Activated naive CD8-positive, alpha-beta T cell treated with anti-CD3 and anti-CD28 coated beads, Interleukin-2, amount 10 ng/mL, durations not matched to agents 7 days and 5 days (primary cell): ENCODE measurements around the gene TNFAIP2. TPM values are rescaled to one million over a fixed set of nuclear protein-coding genes. Genes with fewer than 3 reads are reported as not detected.

ENCODE experiments used
- ATAC-seq: fragments of 150-1000 bp; cut with Tn5 transposase; one replicate; pipeline ENCODE4 v1.10.0; 2021; ENCODE audit warnings: low read depth, moderate library complexity
- POLR2A ChIA-PET: fragments of 350-600 bp; sonication (Branson Sonifier 250); formaldehyde crosslinking; loops from one replicate; lab custom pipeline; 2021; ENCODE audit warnings: antibody characterized with exemption; lab: Charles Lee
- DNase-seq: peaks from one replicate; pipeline ENCODE4 v3.0.0; 2021
- H3K27ac Mint-ChIP-seq: one replicate; pipeline ENCODE4 v1.8.0; 2022; ENCODE audit warnings: mild to moderate bottlenecking, mixed read lengths
- H3K27me3 Mint-ChIP-seq: one replicate; pipeline ENCODE4 v1.8.0; 2022; ENCODE audit warnings: mild to moderate bottlenecking, moderate library complexity, mixed read lengths
- H3K36me3 Mint-ChIP-seq: one replicate; pipeline ENCODE4 v1.8.0; 2021; ENCODE audit warnings: mild to moderate bottlenecking, mixed read lengths
- H3K4me1 Mint-ChIP-seq: one replicate; pipeline ENCODE4 v1.8.0; 2021; ENCODE audit warnings: mixed read lengths
- H3K4me3 Mint-ChIP-seq: one replicate; pipeline ENCODE4 v1.8.0; 2022; ENCODE audit warnings: mild to moderate bottlenecking, moderate library complexity, mixed read lengths
- H3K9me3 Mint-ChIP-seq: one replicate; pipeline ENCODE4 v1.8.0; 2021; ENCODE audit warnings: mixed read lengths
- total RNA-seq, 2 experiments: library from RNA; stranded (reverse); gene quantifications; one replicate each; pipeline ENCODE4 v1.2.3, GENCODE V29; 2021

The TNFAIP2 gene
- total RNA-seq, 2 experiments from 2014 or later = 3.0 TPM

DNA sequence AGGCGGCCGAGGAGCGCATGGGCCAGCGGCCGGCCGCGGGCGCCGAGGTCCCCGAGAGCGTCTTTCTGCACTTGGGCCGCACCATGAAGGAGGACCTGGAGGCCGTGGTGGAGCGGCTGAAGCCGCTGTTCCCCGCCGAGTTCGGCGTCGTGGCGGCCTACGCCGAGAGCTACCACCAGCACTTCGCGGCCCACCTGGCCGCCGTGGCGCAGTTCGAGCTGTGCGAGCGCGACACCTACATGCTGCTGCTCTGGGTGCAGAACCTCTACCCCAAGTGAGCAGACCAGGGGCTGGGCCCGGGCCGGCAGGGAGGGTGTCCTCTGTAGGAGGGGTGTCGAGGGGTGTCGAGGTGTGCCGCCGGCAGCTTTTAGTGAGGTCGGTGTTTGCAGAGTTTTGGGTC, 4.1 kb downstream of the TNFAIP2 start:
- DNase-seq (no peak), ATAC-seq (no peak)
- Mint-ChIP-seq H3K36me3 (no peaks in the 10 kb centered on the region), H3K4me1 (no peaks in the 10 kb centered on the region), H3K27me3 (peaks cover 10% of the 10 kb centered on the region), H3K27ac (no peak overlapping the region), H3K9me3 (no peaks in the 10 kb centered on the region), H3K4me3 (no peak overlapping the region)
- POLR2A ChIA-PET = no interaction called here

DNA sequence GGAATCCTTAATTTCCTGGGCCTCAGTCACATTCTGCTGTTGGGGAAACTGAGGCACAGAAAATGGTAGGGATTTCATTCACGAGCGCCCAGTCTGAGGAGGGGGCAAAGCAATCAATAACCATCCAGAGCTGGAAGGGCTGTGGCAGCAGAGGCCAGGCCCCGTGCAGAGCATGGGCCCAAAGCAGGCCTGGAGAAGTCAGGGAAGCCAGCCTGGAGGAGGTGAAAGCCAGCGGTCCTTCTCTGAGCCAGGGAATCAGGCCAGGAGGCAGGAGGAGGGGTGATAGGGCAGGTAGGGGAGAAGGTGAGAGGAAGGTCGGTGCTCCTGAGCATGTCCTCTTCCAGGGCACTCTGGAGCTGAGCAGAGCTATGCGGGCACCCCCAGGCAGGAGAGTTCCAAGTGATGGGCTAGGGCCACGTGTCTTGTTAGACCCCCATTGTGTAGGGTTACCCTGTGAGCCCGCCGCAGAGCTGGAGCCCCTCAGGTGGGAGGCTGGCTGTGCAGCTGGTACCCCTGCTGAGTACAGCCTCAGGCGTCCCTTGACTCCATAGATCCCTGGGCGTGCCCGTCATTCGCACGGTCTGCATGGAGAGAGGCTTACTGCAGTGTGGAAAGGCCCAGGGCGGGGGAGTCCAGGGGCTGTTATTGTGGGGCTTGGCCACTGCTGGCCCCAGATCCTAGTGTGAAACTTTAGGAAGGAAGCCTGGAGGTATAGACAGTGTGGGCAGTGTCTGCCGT, 4.8 kb downstream of the TNFAIP2 start:
- Mint-ChIP-seq H3K27ac (no peak overlapping the region), H3K4me3 (no peak overlapping the region), H3K36me3 (no peaks in the 10 kb centered on the region), H3K27me3 (peaks cover 10% of the 10 kb centered on the region), H3K9me3 (no peaks in the 10 kb centered on the region), H3K4me1 (no peaks in the 10 kb centered on the region)
- DNase-seq = no peak
- POLR2A ChIA-PET = no interaction called here
- ATAC-seq = no peak

DNA sequence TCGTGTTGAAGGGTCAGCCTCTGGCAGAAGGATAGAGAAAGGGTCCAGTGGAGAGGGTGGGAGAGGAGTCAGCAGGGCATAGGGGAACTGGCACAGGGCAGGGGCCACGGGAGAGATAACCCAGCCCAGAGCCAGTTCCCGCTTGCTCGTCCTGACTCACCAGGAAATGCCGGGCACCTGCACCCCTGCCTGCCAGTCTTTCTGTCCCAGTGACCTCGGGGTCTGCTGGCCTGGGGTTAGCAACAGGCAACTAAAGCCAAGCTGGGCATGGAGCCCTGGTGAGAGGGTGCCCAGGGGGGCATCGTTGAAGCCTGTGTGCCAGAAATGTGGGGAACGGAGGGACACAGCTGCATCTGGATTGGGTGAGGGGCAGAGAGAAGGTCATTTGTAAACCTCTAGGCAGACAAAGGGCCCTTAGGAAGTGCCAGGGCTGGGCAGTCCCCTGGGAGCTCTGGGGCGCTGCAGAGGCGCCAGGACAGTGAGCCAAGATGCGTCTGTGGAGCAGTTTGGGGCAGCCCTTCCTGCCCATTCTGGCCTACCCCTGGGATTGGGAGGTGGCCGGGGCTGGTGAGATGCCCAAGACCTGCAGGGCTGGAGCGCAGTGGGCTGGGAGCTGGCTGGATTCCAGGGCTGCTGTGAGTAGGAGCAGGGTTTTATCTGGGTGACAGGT, 5.5 kb downstream of the TNFAIP2 start:
- Mint-ChIP-seq H3K27me3 (peaks cover 9% of the 10 kb centered on the region), H3K4me3 (no peak overlapping the region)

DNA sequence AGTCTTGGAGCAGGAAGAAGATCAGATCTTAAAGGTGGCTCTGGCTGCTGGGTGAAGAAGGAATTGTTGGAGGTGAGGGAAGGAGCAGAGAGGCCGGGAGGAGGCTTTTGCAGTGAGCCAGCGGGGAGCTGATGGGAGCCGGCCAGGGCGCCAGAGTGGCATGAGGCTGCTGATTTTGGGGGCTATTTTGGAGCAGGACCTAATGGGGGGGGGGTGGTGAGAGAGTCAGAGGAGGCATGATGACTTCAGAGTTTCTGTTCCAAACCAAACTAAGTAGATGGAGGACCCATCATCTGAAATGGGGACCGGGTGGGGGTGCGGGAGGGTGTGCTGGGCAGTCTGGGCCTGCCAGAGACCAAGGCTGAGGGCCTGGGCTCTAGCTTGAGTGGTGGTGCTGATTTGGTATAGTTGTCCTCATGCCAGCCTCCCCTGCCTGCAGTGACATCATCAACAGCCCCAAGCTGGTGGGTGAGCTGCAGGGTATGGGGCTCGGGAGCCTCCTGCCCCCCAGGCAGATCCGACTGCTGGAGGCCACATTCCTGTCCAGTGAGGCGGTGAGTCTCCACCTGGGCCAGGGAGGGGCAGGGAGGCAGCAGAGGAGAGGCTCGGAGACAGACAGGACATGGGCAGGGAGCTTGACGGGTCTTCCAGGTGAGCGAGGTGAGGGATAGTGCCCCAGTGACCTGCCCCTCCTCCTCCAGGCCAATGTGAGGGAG, 6.2 kb downstream of the TNFAIP2 start:
- Mint-ChIP-seq H3K4me1 (no peaks in the 10 kb centered on the region), H3K27ac (no peak overlapping the region), H3K27me3 (peaks cover 2% of the 10 kb centered on the region), H3K9me3 (no peaks in the 10 kb centered on the region), H3K4me3 (no peak overlapping the region), H3K36me3 (no peaks in the 10 kb centered on the region)
- DNase-seq = no peak
- POLR2A ChIA-PET = no interaction called here
- no peak for ATAC-seq

More for the DNA sequence above, 5.5 kb downstream of the TNFAIP2 start:
- Mint-ChIP-seq H3K36me3 (no peaks in the 10 kb centered on the region), H3K4me1 (no peaks in the 10 kb centered on the region), H3K27ac (no peak overlapping the region), H3K9me3 (no peaks in the 10 kb centered on the region)
- ATAC-seq = no peak
- POLR2A ChIA-PET = no interaction called here
- DNase-seq = no peak

DNA sequence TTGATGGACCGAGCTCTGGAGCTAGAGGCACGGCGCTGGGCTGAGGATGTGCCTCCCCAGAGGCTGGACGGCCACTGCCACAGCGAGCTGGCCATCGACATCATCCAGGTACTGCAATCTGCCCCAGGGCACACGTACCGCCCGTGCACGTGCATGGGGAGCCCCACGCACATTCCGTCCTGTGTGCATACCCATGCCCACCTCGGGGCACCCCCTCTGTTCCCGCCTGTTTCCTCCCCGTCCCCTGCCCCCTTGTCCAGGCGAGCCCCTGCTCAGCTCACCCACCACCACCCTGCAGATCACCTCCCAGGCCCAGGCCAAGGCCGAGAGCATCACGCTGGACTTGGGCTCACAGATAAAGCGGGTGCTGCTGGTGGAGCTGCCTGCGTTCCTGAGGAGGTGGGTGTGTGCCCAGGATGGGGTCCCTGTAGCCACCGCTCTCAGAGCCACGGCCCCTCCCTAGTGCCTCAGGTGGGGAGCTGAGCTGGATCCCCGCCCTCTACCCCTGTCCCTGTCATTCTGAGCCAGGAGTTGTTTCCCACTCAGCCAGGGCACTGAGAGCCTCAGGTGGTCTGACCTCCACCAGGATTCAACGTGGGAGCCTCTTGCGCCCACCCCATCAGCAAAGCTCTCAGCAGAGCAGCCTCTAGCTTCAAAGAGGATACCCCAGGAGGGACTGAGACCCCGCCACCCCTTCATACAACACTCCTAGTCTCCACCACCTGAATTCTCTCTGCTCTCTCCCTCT, 6.9 kb downstream of the TNFAIP2 start:
- no peak for DNase-seq
- POLR2A ChIA-PET = no interaction called here
- Mint-ChIP-seq H3K4me3 (no peak overlapping the region), H3K4me1 (no peaks in the 10 kb centered on the region), H3K9me3 (no peaks in the 10 kb centered on the region), H3K27ac (no peak overlapping the region), H3K27me3 (peaks cover 2% of the 10 kb centered on the region), H3K36me3 (no peaks in the 10 kb centered on the region)
- no peak for ATAC-seq

DNA sequence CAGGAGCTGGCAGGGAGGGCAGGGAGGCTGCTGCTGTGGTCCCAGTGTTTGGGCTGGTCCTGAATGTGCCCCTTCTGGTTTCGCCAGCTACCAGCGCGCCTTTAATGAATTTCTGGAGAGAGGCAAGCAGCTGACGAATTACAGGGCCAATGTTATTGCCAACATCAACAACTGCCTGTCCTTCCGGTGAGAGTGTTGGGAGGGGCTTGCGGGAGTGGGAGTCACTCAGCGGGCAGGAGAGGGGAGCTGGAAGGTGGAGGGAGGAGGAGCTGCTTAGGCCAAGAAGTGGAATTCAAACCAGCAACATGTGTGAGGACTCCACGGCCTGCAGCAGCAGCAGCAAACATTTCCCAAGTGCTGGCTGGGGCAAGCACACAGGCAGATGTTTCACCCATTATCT, 7.7 kb downstream of the TNFAIP2 start:
- H3K9me3 Mint-ChIP-seq = no peaks in the 10 kb centered on the region
- H3K27me3 Mint-ChIP-seq = peaks cover 2% of the 10 kb centered on the region
- ATAC-seq (no peak), DNase-seq (no peak)
- no peaks in the 10 kb centered on the region for H3K36me3 Mint-ChIP-seq
- POLR2A ChIA-PET = no interaction called here
- no peaks in the 10 kb centered on the region for H3K4me1 Mint-ChIP-seq
- H3K4me3 Mint-ChIP-seq = no peak overlapping the region
- no peak overlapping the region for H3K27ac Mint-ChIP-seq

DNA sequence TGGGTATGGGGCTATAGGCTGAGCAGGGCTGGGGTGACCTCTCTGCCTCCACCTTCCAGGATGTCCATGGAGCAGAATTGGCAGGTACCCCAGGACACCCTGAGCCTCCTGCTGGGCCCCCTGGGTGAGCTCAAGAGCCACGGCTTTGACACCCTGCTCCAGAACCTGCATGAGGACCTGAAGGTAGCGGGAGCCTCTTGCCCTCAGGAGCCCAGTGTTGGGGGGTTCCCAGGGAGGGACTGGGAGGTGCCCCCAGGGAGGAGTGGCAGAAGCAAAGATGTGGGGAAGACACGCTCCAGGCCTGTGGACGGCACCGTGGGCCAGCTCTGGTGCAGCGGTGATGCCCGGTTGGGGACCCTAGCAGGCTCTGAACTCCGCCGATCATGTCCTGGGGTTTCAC, 8.3 kb downstream of the TNFAIP2 start:
- H3K27ac Mint-ChIP-seq = no peak overlapping the region
- no peak for DNase-seq
- H3K9me3 Mint-ChIP-seq = no peaks in the 10 kb centered on the region
- no peak overlapping the region for H3K4me3 Mint-ChIP-seq
- ATAC-seq = no peak
- H3K36me3 Mint-ChIP-seq = no peaks in the 10 kb centered on the region
- H3K4me1 Mint-ChIP-seq = no peaks in the 10 kb centered on the region
- POLR2A ChIA-PET = no interaction called here
- H3K27me3 Mint-ChIP-seq = peaks cover 2% of the 10 kb centered on the region

DNA sequence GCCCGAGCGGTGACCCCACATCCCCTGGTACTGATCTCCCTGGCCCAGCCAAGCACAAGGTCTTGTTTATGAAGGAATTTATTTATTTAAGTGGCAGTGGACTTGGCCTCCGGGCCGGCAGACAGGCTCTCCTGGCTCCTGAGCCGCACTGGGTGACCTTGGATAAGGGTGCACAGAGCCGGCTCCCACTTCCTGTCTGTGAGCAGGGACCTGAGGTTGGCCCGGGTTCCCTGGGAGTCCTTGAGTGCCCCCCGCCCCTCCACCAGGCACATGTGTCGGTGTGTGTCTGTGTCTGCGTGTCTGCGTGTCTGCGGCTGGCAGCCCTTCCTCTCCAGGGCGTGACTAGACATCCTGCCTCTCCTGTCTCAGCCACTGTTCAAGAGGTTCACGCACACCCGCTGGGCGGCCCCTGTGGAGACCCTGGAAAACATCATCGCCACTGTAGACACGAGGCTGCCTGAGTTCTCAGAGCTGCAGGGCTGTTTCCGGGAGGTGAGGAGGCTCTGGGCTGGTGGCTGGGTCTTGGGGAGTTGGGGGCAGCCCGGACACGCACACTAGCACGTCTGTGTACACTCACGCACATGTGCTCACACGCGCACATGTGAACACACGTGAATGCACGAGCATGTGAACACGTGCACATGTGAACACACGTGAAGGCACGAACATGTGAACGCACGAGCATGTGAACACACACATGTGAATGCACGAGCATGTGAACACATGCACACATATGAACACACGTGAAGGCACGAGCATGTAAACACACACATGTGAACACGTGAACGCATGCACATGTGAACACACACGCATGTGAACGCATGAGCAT, 9.3 kb downstream of the TNFAIP2 start:
- peaks cover 2% of the 10 kb centered on the region for H3K27me3 Mint-ChIP-seq
- no peak for ATAC-seq

DNA sequence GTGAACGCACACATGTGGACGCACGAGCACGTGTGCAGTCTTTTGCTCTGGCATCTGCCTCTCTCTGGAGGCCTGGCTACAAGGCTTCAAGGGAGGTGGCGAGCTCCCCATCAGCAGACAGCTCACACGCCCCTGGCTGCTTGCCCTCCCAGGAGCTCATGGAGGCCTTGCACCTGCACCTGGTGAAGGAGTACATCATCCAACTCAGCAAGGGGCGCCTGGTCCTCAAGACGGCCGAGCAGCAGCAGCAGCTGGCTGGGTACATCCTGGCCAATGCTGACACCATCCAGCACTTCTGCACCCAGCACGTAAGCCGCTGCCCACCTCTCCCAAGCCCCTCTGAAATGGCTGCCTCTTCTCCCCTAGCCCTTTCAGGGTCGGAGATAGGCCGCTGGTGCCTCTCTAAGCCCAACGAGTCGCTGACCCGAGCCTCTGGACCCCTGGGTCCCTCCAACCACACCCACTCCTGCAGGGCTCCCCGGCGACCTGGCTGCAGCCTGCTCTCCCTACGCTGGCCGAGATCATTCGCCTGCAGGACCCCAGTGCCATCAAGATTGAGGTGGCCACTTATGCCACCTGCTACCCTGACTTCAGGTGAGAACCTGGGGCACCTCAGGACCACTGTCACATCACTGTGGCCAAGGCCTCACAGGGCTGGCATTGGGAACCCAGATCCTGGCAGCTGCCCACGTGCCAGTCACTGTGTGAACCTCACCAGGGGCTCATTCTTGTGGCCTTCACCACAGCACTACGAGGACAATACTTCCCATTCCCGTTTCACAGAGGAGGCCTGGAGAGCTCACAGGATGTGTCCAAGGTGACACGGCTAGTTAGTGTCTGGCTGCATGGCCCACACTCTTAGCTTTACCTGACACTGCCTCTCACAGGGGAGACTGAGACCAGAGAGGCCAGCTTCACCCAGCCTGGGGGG, 10.2 kb downstream of the TNFAIP2 start:
- Mint-ChIP-seq H3K9me3 (no peaks in the 10 kb centered on the region), H3K27ac (no peak overlapping the region)

More for the DNA sequence above, 9.3 kb downstream of the TNFAIP2 start:
- Mint-ChIP-seq H3K9me3 (no peaks in the 10 kb centered on the region), H3K4me1 (no peaks in the 10 kb centered on the region), H3K4me3 (no peak overlapping the region), H3K27ac (no peak overlapping the region), H3K36me3 (no peaks in the 10 kb centered on the region)
- DNase-seq = no peak
- POLR2A ChIA-PET = no interaction called here

DNA sequence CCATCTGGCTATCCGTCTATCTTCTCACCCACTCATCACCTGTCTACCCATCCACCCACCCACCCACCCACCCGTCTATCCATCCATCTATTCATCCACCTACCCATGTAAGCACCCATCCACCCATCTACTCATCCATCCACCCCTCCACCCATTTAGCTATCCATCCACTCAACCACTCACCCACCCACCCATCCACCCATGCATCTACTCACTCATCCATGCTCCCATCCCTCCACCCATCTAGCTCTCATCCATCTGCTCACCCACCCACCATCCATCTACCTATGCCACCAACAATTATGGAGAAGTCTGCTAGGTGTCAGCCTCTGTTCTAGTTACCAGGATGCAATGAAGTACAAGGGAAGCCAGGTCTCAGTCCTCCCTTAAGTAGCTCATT, 11.1 kb downstream of the TNFAIP2 start:
- no peaks in the 10 kb centered on the region for H3K4me1 Mint-ChIP-seq
- H3K36me3 Mint-ChIP-seq = no peaks in the 10 kb centered on the region
- no peak overlapping the region for H3K4me3 Mint-ChIP-seq
- POLR2A ChIA-PET = no interaction called here
- no peak for ATAC-seq
- H3K27ac Mint-ChIP-seq = no peak overlapping the region
- no peaks in the 10 kb centered on the region for H3K9me3 Mint-ChIP-seq
- H3K27me3 Mint-ChIP-seq = peaks cover 4% of the 10 kb centered on the region
- DNase-seq = no peak

More for the DNA sequence above, 10.2 kb downstream of the TNFAIP2 start:
- no peaks in the 10 kb centered on the region for H3K36me3 Mint-ChIP-seq
- DNase-seq (no peak), ATAC-seq (no peak)
- H3K27me3 Mint-ChIP-seq = peaks cover 2% of the 10 kb centered on the region
- H3K4me1 Mint-ChIP-seq = no peaks in the 10 kb centered on the region
- H3K4me3 Mint-ChIP-seq = no peak overlapping the region
- POLR2A ChIA-PET = no interaction called here

DNA sequence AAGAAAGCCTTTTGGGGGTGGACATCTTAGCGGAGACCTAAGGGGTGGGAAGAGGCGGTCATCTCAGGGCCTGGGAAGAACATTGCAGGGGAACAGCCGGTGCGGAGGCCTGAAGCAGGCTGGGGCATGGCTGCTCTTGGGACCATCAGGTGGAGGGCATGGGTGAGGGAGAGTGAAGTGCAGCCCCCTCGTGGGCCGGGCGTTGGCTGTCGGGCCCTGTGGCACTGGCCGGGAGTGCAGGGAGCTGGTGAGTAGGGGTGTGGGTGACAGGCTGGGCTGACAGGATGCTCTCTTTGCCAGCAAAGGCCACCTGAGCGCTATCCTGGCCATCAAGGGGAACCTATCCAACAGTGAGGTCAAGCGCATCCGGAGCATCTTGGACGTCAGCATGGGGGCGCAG, 11.7 kb downstream of the TNFAIP2 start:
- Mint-ChIP-seq H3K36me3 (no peaks in the 10 kb centered on the region), H3K27ac (no peak overlapping the region), H3K27me3 (peaks cover 4% of the 10 kb centered on the region), H3K4me3 (no peak overlapping the region), H3K4me1 (no peaks in the 10 kb centered on the region), H3K9me3 (no peaks in the 10 kb centered on the region)
- DNase-seq (no peak), ATAC-seq (no peak)
- POLR2A ChIA-PET = no interaction called here
